Mesothelial cell of epicardium (in vitro differentiated cells): Measurements from ENCODE around the gene OOSP4A. TPM values are rescaled to one million over a fixed set of nuclear protein-coding genes. Genes with fewer than 3 reads are reported as not detected.
"Not testable (repeated sequence)": the region's sequence is repeated elsewhere in the genome, so short reads cannot be mapped to it uniquely, and the experiment has no call there.

Experiments
- DNase-seq, 2 experiments: peaks; one replicate each; pipeline ENCODE4 v3.0.0; 2021; ENCODE audit warnings: low spot score in 2 of 2; ENCODE audit not compliant: unreplicated experiment in 2 of 2
- H3K27ac Mint-ChIP-seq: 2 replicates; pipeline ENCODE4 v1.8.0; 2021; ENCODE audit warnings: mixed read lengths
- H3K27me3 Mint-ChIP-seq: 2 replicates; pipeline ENCODE4 v1.8.0; 2021; ENCODE audit warnings: low read depth, mixed read lengths
- H3K36me3 Mint-ChIP-seq: 2 replicates; pipeline ENCODE4 v1.8.0; 2021; ENCODE audit warnings: mixed read lengths
- H3K4me1 Mint-ChIP-seq: 2 replicates; pipeline ENCODE4 v1.8.0; 2021; ENCODE audit warnings: mixed read lengths
- H3K4me3 Mint-ChIP-seq: 2 replicates; pipeline ENCODE4 v1.8.0; 2021; ENCODE audit warnings: mild to moderate bottlenecking, moderate library complexity, mixed read lengths
- H3K9me3 Mint-ChIP-seq: 2 replicates; pipeline ENCODE4 v1.8.0; 2021; ENCODE audit warnings: mixed read lengths
- total RNA-seq: library from RNA; stranded (reverse); gene quantifications from 3 replicates; pipeline ENCODE4 v1.2.1, GENCODE V29; 2021
- TF ChIP-seq, protein P1 (sequence below): fragments of 200-600 bp; sonication (generic); IDR thresholded peaks from one replicate; pipeline ENCODE4 v1.5.0; 2021; ENCODE audit warnings: antibody characterized with exemption; ENCODE audit not compliant: unreplicated experiment

The OOSP4A gene
- total RNA-seq, 1 donor from 2014 or later = not detected

DNA sequence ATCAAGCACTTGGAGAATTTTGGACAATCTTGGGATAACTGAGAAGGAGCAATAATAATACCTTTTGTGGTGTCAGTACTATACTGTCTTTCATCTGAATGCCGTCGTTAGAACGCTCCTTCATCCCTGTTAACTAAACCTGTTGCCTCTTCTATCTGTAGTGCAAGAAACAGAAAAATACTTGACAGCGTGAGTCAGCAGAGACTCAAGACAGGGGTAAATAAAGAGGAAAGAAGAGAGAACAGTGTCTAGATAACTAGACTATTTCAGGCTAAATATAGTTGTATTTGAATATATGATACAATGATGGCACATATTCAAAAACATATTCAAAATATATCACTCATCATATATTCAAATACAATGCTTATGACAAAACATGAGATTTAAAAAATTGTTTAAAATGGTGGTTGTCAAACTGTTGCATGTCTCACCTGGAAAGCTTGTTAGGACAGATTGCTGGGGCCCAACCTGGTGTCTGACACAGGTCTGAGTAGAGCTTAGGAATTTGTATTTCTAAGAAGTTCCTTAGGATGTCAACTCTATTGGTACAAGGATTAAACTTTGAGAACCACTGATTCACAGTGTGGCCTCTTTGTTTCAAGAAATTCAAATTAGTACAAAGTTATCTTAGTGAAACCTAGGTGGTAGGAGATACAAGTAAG, 17.4 kb downstream of the OOSP4A start:
- no peak overlapping the region for H3K4me3 Mint-ChIP-seq
- peaks cover 11% of the 10 kb centered on the region for H3K27me3 Mint-ChIP-seq
- no peaks in the 10 kb centered on the region for H3K4me1 Mint-ChIP-seq
- TF ChIP-seq, protein P1, sequence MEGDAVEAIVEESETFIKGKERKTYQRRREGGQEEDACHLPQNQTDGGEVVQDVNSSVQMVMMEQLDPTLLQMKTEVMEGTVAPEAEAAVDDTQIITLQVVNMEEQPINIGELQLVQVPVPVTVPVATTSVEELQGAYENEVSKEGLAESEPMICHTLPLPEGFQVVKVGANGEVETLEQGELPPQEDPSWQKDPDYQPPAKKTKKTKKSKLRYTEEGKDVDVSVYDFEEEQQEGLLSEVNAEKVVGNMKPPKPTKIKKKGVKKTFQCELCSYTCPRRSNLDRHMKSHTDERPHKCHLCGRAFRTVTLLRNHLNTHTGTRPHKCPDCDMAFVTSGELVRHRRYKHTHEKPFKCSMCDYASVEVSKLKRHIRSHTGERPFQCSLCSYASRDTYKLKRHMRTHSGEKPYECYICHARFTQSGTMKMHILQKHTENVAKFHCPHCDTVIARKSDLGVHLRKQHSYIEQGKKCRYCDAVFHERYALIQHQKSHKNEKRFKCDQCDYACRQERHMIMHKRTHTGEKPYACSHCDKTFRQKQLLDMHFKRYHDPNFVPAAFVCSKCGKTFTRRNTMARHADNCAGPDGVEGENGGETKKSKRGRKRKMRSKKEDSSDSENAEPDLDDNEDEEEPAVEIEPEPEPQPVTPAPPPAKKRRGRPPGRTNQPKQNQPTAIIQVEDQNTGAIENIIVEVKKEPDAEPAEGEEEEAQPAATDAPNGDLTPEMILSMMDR = no peak
- no peaks in the 10 kb centered on the region for H3K36me3 Mint-ChIP-seq
- H3K9me3 Mint-ChIP-seq = no peaks in the 10 kb centered on the region
- DNase-seq = no peak
- no peak overlapping the region for H3K27ac Mint-ChIP-seq

DNA sequence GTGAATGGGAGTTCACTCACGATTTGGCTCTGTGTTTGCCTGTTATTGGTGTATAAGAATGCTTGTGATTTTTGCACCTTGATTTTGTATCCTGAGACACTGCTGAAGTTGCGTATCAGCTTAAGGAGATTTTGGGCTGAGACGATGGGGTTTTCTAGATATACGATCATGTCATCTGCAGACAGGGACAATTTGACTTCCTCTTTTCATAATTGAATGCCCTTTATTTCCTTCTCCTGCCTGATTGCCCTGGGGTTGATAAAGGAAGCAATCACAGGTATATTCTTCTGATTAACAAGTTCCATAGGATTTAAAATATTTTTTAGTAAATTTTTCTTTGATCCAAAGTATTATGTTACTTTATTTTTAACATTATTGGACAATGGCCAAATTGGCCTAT, 18.2 kb downstream of the OOSP4A start:
- H3K36me3 Mint-ChIP-seq, H3K4me3 Mint-ChIP-seq, H3K27ac Mint-ChIP-seq, H3K4me1 Mint-ChIP-seq, H3K9me3 Mint-ChIP-seq, DNase-seq: not testable (repeated sequence)
- H3K27me3 Mint-ChIP-seq = peaks cover 11% of the 10 kb centered on the region

DNA sequence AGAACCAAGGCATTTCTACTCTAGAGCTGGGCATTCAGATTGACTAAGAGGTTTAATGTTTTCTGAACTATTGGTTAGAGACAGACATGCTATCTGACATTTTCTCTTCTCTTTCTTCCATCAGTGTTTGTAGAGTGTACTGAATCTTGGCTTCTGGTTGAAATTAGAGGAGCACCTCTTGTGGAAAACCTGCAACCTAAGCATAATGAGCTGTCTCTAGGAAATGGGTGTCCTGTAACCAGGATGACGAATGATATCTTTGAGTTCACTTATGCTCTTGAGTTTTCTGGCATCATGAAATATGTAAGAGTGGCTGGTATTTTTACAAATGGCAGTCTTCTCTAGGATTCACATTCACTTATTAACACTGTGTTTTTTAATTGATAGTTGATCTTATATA, 19.4 kb downstream of the OOSP4A start:
- peaks cover 8% of the 10 kb centered on the region for H3K27me3 Mint-ChIP-seq
- no peak overlapping the region for H3K4me3 Mint-ChIP-seq
- no peaks in the 10 kb centered on the region for H3K9me3 Mint-ChIP-seq
- TF ChIP-seq, protein P1 = no peak
- no peaks in the 10 kb centered on the region for H3K36me3 Mint-ChIP-seq
- H3K4me1 Mint-ChIP-seq = no peaks in the 10 kb centered on the region
- no peak for DNase-seq
- no peak overlapping the region for H3K27ac Mint-ChIP-seq

DNA sequence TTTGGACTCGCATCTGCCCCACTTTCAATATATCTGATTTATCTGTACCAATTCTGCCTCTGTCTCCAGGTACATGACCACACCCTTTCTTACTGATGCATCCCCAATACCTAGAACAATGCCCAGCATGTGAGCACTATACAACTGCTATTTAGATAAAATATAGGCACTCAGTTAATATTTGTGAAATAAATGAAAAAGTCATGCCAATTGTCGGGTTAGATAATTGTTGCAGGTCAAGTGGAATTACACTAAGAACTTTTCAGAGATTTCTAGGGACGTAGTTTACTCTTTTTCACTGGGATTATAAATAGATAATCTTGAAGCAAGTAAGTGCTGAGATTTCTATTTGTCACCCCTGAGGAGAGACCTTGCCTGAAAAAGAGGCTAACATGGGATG, 20.5 kb downstream of the OOSP4A start:
- Mint-ChIP-seq H3K4me1 (no peaks in the 10 kb centered on the region), H3K27ac (no peak overlapping the region), H3K9me3 (peaks cover 6% of the 10 kb centered on the region), H3K27me3 (peaks cover 8% of the 10 kb centered on the region), H3K36me3 (no peaks in the 10 kb centered on the region), H3K4me3 (no peak overlapping the region)
- TF ChIP-seq, protein P1 = no peak
- no peak for DNase-seq

DNA sequence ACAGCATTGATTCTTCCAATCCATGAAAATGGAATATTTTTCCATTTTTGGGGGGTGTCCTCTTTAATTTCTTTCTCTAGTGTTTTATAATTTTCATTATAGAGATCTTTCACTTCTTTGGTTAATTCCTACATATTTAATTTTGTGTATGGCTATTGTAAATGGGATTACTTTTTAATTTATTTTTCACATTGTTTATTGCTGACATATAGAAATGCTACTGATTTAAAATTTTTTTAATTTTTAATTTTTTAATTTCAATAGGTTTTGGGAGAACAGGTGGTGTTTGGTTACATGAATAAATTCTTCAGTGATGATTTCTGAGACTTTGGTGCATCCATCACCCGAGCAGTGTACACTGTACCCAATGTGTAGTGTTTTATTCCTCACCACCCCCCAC, 26.6 kb downstream of the OOSP4A start:
- peaks cover 3% of the 10 kb centered on the region for H3K27me3 Mint-ChIP-seq
- TF ChIP-seq, protein P1 = no peak
- H3K9me3 Mint-ChIP-seq = peaks cover 29% of the 10 kb centered on the region
- no peak overlapping the region for H3K4me3 Mint-ChIP-seq
- H3K36me3 Mint-ChIP-seq = no peaks in the 10 kb centered on the region
- no peaks in the 10 kb centered on the region for H3K4me1 Mint-ChIP-seq
- H3K27ac Mint-ChIP-seq = no peak overlapping the region
- DNase-seq = no peak

DNA sequence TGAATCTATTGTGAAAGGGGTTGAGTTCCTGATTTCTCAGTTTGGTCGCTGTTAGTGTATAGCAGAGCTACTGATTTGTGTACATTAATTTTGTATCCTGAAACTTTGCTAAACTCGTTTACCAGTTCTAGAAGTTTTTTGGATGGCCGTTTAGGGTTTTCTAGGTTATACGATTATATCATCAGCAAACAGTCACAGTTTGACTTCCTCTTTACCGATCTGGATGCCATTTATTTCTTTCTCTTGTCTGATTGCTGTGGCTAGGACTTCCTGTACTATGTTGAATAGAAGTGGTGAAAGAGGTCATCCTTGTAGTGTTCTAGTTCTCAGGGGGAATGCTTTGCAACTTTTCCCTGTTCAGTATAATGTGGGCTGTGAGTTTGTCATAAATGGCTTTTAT, 28.6 kb downstream of the OOSP4A start:
- Mint-ChIP-seq H3K4me1 (no peaks in the 10 kb centered on the region), H3K27me3 (peaks cover 6% of the 10 kb centered on the region), H3K27ac (no peak overlapping the region), H3K36me3 (no peaks in the 10 kb centered on the region), H3K4me3 (no peak overlapping the region), H3K9me3 (peaks cover 29% of the 10 kb centered on the region)
- DNase-seq = no peak
- TF ChIP-seq, protein P1 = no peak
